Activated CD4-positive, alpha-beta T cell treated with anti-CD3 and anti-CD28 coated beads, Interleukin-10, Interleukin-2, amounts not matched to agents 100 ng/mL and 50 ng/mL, durations not matched to agents 16 hours and 8 hours (primary cell): ENCODE measurements around the gene PWWP2B.

Experiments used
- DNase-seq: peaks from one replicate; pipeline ENCODE4 v3.0.0-alpha.2; 2020

The PWWP2B gene

DNA sequence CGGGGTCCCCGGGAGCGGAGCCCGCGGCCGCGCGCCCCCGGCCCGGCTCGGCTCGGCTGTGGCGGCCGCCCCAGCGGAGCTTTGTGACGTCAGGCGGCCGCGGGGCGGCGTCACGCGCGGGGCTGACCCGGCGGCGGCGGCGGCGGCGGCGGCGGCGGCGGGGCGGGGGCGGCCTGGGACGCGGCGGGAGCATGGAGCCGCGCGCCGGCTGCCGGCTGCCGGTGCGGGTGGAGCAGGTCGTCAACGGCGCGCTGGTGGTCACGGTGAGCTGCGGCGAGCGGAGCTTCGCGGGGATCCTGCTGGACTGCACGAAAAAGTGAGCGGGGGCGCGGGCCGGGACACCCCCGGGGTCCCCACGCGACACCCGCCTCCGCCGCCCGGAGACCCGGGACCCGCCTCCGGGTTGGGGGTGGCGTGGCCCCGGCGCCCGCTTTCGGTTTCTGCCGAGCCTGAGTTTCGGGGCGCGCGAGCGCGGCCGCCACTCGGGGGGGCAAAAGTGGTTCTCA is at the start of gene PWWP2B:
Gene PWWP2B (plus strand): TSS at position 165 of the 506 bp plus-strand sequence. CDS start 27 bp downstream, at position 192.
- DNase-seq, result peak; percentile 27

DNA sequence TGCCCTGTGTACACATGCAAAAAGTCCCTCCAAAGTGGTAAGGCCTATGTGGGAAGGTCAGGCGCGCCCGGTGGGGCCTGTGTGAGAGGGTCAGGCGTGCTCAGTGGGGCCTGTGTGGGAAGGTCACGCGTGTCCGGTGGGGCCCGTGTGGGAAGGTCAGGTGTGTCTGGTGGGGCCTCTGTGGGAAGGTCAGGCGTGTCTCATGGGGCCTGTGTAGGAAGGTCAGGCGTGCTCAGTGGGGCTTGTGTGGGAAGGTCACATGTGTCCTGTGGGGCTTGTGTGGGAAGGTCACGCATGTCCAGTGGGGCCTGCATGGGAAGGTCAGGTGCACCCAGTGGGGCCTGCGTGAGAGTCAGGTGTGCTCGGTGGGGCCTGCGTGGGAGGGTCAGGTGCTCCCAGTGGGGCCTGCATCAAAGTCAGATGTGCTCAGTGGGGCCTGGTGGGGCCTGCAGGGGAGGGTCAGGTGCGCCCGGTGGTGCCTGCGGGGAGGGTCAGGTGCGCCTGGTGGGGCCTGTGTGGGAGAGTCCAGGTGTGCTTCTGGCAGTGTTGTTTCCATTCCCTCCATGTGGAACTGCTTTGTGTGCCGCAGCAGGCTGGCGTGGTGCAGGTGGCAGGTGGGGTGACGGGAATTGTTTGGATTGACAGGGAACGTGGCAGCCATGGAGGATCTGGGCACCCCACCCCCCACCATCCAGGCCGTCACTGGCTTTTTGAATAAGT is 49.6 kb upstream of the PWWP2B start:
- no peak for DNase-seq

DNA sequence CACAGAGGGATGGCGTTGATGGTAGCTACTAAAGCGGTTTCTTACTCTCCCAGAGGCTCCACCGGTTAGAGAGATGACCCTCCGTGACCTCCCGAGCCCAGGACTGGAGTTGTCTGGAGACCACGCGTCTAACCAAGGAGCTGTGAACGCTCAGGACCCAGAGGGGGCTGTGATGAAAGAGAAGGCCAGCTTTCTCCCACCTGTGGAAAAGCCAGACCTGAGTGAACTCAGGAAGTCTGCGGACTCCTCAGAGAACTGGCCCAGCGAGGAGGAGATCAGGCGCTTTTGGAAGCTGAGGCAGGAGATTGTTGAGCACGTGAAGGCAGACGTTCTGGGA is 49.1 kb upstream of the PWWP2B start:
- DNase-seq, result no peak

DNA sequence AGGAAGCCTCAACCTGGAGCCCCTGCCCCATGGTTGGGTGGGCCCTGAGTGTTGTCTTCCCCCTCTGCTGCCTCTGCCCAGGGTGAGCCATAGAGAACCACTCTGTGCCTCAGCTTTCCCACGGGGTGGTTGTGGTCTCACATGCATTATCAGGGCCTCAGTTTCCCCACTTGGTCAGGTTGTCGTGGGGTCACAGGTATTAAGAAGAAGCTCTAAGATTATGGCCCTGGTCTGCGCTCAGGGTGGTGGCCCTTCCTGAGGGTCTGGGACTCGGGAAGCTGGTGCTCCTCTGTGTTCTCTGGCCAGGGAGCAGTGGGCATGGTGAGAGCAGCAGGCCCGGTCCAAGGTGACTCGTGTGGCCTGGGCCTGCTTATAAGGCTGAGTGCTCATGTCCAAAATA is 47.2 kb upstream of the PWWP2B start:
- no peak for DNase-seq

DNA sequence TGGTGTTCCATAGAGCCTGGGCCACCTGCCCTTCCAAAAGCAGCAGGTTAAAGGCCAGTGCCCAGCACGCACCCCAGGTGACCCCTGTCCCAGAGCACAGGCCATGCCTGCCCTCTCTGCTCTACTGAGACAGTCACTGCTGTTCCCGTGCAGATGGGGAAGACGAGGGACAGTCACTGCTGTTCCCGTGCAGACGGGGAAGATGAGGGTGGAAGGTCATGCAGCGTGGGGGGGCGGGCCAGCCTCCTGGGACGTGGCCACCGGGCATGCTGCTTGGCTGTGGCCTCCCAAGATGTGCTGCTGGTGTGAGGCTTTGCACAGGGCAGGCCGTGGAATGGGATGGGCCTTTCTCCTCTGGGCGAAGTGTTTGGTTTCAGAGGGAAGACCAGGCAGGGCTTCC is 46.6 kb upstream of the PWWP2B start:
- no peak for DNase-seq

DNA sequence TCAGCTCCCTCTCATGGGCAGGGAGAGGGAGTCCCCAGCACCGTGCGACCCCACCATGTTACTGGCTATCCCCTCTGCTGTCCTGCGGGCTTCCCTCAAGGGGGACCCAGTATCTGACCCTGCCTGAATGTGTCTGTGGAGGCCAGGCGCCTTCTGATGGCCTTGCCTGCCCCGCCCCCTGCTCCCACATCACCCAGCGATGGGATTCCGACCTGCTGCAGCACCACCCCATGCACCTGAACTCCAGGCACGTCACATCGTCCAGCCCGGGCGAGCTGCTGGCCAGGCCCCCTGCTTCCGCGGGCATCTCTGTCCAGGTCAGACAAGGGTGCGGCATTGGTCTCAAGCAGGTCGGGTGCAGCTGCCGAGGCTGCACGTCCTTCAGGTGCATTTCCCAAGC is 46.1 kb upstream of the PWWP2B start:
- DNase-seq, result no peak

DNA sequence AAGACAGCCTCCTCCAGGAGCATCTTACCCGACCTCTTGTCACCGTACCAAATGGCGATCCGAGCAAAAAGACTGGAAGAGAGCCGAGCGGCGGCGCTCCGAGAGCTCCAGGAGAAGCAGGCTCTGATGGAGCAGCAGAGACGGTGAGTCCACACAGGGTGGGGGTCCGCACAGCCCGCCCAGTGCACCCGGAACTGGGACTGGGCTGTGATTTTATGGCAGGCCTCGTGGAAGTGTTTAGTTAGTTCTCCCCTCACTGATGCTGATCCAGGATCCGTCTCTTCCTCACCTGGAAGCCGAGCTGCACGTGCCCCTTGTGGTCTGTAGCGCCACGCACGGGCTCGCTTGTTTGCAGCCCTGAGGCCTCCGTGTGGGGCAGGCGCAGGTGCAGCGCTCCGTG is 45.4 kb upstream of the PWWP2B start:
- no peak for DNase-seq

DNA sequence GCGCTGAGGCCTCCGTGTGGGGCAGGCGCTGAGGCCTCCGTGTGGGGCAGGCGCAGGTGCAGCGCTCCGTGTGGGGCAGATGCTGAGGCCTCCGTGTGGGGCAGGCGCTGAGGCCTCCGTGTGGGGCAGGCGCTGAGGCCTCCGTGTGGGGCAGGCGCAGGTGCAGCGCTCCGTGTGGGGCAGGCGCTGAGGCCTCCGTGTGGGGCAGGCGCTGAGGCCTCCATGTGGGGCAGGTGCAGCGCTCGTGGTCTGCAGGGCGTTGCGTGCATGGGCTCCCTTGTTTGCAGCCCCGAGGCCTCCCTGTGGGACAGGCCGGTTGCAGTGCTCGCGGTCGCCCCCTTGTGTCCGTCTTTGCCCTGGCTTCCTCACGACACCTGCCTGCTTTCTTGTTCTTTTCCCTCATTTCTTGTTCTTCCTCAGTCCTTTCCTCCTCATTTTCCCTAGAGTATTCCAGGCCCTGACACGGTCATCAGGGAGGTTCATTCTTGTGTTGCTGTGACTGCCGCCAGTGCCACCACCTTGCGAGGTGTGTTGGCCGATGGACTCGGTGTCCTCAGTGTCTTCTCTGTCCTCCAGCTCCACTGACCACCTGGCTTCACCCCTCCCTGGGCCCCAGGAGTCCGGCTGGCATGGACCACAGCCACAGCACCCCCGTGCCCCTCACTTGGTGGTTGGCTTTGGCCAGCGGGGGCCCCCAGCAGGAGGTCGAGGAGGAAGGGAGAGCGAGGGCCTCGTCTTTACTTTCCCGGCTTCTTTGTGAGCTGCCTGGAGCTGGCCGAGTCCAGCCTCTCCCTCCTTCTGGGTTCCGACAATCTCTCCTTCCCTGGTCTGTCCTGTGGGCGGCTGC is 44.3 kb upstream of the PWWP2B start:
- DNase-seq, result peak; percentile 73

DNA sequence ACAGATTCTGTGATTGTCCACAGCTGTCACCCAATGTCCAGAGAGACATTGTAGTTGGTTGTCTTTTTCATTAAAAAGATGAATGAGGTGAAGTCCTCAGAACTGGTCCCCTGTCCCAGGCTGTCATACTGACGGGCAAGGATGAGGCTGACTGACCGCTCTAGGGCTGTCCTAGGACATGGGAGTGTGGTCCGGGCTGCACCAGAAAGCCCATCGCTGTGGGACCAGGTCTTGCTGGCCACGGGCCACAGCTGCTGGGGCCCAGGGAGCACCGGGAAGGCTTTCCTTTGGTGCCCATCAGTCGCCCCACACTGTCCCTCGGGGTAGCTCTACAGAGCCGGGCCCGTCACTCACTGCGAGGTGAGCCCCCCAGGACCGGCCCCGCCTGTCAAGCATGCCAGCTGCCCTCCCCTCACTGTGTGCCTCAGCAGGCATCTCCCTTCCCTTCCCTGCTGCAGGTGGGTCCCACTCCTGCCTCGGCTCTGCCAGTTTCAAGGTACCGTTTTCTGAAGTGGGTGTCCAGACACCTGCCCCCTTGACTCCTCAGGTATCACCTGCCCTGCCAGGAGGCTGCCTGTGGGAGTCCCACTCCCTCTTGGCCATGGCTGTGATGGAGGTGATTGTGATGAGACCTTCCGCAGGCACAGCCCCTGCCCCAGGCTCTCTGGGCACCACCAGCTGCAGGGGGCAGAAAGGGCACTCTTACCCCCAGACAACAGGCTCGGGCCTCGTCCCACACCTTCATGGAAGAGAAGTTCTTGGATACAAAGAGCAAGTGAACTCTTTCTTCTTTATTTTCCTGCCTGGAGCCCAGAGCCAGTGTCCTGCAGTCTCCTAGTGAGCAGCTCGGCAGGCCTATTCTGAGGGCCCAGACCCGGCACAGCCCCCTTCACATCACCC is 43.3 kb upstream of the PWWP2B start:
- DNase-seq, result no peak

DNA sequence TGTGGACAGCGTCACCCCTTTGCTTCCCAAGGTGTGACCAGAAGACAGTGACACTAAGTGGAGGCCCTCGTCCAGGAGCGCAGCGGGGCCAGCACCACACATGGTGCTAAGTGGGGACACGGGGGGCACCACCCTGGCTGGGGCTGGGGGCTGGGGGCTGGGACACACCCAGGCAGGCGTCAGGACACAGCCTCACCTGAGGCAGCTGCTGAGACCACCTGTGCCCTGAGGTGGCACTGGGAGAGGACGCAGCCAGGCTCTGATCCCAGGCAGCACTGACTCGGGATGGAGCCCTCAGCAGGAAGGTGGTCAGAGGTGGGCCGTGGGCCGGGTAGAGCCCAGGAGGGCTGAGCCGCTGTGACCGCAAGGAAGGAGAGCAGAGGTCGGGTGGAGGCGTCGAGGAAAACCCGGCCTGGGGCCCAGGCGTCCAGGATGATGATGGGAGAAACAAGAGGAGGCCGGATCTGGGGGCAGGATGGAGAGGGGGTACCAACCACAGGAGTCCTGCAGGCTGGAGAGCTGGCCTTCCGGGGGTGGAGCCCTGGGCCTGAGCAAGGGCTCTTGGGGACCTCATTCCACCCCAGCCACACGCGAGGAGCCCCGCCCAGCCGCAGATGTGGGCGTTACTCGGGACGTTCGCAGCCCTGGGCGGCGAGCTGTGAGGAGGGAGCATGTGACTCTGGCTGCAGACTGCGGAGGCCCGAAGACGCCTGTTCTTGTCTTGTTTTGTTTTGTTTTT is 42.5 kb upstream of the PWWP2B start:
- DNase-seq, result no peak

DNA sequence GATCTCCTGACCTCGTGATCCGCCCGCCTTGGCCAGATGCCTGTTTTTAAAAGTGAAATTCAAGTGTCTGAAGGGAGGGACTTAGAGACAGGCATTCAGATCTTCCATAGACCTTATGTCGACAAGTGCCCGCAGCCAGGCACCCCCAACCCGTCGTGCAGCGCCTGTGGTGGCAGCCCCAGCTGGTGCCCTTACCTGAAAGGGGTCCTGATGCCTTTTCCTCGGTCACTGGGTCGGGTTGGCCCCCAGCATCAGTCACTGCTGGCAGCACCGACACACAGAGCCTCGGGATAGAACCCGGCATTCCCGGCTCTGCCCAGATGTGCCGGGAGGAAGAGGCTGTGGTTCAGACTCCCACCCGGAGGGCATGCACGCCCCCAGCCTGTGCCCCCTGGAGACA is 41.7 kb upstream of the PWWP2B start:
- DNase-seq, result no peak

DNA sequence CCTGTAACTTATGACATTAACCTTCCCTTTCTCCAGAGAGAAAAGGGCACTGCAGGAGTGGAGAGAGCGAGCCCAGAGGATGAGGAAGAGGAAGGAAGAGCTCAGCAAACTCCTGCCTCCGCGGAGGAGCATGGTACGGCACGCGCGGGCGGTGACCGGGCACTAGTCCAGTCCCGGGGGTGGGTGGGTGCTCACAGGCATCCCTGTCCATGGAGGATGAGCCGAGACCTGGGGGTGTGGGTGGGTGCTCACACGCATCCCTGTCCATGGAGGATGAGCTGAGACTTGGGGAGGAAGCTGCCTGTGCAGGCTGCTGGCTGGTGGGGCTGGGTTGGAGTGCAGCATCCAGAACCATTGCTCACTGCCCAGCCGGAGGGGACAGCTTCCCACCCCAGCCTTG is 41.2 kb upstream of the PWWP2B start:
- DNase-seq, result no peak

DNA sequence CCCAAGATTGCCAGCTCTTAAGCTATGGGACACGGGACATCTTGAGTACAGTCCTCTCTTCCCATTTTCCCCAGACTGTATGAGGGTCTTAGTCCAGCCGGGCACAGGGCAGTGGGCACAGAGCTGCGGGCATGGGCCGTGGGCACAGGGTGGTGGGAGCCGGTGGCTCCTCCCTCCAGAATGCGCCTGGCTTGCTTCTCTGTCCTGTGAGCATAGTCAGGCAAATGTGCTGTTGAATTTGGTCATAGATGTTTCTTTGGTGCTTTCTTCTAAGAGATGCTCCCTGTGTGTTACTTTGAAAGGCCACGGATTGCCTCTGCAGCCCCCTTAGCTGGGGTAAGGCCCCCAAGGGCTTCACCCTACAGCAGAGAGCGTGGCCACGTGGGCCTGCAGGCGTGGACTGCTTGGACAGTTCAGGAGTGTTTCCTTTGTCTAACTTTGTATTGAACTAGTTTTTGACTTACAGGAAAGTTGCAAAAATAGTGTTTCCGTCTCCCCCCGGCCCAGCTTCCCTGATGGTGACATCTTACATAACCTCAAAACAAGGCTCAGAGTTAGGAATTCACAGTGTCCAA is 40.3 kb upstream of the PWWP2B start:
- no peak for DNase-seq

DNA sequence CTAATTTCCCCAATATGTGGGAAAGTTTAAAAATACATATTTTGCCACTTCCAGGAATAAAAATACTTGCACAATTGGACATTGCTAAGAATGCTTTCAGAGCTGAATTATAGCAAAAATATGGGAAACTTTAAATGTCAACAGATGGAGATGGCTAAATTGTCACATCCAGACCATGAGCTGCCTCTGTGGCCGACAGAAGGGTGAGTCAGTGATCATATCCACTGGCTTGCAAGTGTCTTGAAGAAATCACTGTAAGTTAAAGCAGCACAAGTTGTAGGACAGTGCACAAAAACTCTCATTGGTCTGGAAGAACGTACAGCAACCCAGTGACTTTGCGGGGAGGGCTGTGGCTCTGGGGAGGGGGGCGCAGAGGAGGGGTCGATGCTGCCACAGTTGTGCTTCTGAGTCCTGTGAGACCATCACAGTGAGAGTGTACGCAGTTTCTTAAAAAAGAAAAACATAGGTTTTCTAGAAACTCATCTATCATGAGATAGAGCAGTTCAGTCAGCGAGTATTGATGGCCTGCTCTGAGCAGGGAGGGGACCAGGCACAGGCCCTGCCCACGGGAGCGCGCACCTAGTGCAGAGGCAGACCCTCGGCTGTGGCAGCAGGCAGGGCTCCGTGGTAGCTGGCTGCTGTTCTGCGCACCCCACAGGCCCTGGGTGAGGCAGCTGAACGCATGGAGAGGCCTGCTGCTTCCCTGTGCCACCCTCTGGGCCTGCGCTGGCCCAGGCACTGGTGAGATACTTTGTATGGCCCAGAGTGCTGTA is 39.5 kb upstream of the PWWP2B start:
- no peak for DNase-seq

DNA sequence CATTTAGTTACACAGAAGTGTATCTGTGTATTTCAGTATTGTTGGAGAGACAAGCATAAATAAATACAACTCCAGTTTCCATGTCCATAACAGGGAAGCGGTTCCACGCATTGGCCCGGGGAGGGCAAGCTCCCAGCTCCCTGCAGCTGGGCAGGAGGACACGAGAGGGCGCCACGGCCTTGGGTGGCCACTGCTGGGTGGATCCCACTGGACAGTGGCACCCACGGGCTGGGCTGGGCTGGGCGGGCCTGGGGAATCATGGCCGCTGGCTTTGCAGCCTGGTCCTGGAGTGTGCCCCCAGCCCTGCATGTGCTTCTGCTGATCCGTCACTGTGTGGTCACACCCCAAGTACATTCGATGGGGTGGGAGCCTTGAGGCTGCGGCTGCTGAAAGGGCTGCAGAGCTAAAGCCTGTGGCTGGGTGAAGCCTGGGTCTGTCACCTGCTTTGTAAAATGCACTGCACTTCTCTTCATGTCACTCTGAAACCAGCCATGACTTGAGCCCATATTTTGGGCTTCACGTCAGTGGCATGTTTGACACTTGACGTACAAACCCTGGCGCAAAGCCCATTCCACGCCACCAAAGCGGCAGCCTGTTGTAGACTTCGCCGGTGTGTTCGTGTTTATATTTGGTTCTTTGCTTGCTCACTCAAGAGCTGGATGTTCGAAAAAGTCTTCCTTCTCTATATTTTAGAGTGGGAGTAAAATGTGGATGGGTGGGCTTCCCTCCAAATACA is 37.5 kb upstream of the PWWP2B start:
- no peak for DNase-seq

DNA sequence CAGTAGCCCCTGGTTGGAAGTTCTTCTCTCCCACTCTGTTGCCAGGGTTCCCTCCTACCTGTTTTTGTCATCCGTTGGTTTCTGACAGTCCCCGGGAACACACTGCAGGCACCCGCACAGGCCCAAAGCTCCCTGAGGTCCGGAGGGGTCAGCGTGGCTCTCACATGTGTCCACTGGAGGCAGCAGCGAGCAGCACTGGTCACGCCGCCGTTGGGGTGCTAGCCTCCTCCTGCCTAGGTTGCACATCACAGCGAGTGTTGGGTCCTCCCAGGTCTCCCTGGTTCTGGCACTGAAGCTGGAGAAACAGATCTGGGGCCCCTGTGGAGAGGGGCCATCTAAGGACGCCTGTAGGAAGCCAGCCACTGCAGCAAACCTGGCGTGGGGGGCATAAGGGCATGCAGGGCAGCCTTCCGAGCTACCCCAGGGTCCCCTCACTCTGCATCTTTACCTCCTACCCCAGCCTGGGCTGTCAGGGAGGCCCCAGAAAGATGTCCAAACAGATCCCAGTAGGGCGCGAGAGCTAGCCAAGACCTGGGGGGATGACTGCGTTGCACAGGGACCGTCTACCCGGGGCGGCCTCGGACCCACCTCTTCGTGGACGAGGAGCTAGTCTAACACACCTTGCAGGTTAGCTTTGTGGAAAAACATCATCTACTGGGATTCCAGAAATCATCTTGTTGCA is 36.1 kb upstream of the PWWP2B start:
- peak; percentile 30 for DNase-seq

DNA sequence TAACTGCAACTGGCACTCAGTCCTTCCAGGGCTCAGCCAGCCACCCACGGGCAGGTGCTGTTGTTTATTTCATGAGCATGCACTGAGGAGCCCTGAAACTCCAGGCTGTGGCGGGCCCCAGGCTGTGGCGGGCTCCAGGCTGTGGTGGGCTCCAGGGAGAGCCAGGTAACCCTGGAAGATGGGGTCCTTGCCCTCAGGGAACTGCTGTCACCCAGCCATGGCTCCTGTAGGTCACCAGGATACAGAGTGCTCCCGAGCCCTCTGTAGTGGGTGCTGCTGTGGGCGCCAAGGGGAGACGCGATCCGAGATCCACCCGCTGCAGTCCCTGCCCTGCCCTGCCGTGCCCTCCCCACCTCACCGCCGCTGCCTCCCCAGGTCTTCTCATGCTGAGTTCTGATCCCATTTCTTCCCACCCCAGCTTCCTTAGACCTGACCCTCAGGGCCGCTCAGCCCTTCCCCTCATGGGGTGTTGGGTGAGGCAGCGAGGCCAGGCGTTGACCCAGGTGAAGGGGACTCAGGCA is 35.4 kb upstream of the PWWP2B start:
- DNase-seq, result no peak

DNA sequence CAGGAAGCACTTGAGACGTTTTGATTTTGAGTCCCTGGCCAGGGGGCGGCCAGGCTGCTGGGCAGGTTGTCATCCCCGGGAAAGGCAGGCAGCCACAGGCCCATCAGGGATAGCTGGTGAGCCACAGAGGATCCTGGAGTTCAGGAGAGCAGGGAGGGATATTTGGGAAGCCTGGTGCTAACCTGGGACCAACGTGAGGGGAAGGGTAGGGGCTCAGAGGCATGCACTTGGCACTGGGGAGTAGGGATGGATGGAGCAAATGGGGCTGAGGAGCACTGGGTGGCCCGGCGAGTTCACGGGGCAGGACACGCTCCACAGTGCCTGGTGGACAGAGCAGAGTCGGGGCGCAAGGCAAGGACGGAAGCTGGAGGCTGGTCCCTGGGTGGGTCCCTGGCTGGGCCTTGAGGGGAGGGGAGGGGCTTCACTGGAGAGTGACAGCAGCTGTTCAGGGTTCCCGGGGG is 34.8 kb upstream of the PWWP2B start:
- DNase-seq, result no peak

DNA sequence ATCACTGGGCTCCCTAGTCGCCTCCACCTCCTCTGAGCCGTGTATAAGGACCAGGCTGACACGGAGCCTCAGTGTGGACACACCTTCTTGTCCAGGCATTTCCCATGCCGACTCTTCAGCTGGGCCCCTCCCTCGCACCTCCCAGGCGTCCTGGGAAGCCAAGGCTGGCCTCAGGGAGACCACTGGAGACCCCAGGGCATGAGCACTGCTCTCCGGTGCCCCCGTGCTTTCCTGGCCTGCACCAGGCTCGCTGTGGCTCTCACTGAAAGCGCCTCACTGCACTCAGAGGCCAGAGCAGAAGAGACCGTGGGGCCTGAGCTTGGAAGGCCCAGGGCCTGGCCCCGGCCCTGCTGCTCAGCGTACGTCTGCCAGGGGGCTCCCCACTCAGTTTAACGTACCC is 33.6 kb upstream of the PWWP2B start:
- no peak for DNase-seq
